Mesenteric fat pad (tissue), 1 donor: ENCODE data around the gene NGLY1. TPM values are rescaled to one million over a fixed set of nuclear protein-coding genes. Genes with fewer than 3 reads are reported as not detected.

Experiments used
- total RNA-seq: library from RNA; stranded (reverse); fragmentation: NEBNext Ultra II Directional; extraction: Animal tissue kit (Norgen Biotek cat#: 25700); gene quantifications from one replicate; pipeline ENCODE4 v1.2.1, GENCODE V29; 2021
- donor health status: DM: yes; HTN: yes; CAD: no.

The NGLY1 gene
- total RNA-seq, 1 donor from 2014 or later, result 35.2 TPM

Other genes starting within 250 kb of the NGLY1 start
- 72.0 TPM for gene TOP2B, start 118.5 kb downstream of the NGLY1 start, total RNA-seq
- 7.8 TPM for gene OXSM, start 6.6 kb upstream of the NGLY1 start, total RNA-seq